CMK (cell line): ENCODE measurements around the gene ZG16.
"Not testable (repeated sequence)": the region's sequence is repeated elsewhere in the genome, so short reads cannot be mapped to it uniquely, and the experiment has no call there.

Source experiments
- DNase-seq: peaks from one replicate; pipeline ENCODE4 v3.0.0-alpha.2; 2010; ENCODE audit warnings: low read depth

Gene ZG16

GRCh38 chr16:29748760-29749149, 29.3 kb upstream of the ZG16 start:
- not testable (repeated sequence) for DNase-seq

GRCh38 chr16:29753516-29753915, 24.5 kb upstream of the ZG16 start:
- DNase-seq: no peak

DNA sequence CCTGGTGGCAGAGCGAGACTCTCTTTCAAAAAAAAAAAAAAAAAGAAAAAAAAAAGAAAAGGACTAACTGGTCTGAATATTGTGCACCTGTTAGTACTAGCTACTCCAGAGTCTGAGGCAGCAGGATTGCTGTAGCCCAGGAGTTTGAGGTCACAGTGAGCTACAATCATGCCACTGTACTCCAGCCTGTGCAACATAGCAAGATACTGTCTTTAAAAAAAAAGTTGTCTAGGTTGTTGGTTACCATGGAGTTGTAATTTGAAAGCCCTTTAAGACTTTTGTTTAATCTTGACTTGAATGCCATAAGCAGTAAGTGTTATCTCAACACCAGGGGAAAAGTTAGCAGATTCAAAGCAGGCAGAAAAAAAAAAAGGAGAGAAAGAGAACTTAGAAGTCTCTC, 21.4 kb upstream of the ZG16 start:
- no peak for DNase-seq

DNA sequence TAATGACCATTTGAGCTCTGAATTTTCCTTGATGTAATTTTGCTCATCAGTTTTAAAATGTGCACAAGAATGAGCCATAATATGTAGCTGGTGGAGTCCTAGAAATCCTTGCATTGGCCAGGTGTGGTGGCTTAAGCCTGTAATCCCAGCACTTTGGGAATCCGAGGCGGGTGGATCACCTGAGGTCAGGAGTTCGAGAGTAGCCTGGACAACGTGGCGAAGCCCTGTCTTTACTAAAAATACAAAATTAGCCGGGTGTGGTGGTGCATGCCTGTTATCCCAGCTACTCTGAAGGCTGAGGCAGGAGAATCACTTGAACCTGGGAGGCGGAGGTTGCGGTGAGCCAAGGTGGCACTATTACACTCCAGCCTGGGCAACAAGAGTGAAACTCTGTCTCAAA, 21.0 kb upstream of the ZG16 start:
- not testable (repeated sequence) for DNase-seq

DNA sequence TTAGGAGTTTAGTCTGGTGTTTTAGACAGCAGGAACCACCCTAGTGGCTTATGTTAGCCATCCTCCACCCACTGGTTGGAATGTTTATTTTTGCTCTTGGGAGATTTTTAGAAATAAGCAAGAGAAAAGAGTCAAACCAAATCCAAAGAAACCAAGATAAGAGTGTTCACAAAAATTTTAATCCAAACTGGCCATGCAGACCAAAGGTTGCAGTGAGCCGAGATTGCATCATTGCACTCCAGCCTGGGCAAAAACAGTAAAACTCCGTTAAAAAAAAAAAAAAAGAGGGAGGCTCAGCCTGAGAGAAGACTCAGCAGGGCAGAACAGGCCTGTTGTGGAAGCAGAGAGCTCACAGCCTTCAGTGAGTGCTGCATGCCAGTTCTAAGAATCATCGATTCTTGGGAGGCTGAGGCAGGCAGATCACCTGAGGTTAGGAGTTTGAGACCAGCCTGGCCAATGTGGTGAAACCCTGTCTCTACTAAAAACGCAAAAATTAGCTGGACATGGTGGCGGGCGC, 20.0 kb upstream of the ZG16 start:
- no peak for DNase-seq

GRCh38 chr16:29760567-29761279, 17.3 kb upstream of the ZG16 start:
- no peak for DNase-seq

DNA sequence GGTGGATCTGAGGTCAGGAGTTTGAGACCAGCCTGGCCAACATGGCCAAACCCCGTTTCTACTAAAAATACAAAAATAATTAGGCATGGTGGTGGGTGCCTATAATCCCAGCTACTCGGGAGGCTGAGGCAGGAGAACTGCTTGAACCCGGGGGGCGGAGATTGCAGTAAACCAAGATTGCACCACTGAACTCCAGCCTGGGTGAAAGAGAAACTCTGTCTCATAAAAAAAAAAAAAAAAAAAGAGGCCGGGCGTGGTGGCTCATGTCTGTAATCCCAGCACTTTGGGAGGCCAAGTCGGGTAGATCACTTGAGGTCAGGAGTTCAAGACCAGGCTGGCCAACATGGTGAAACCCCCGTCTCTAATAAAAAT, 16.8 kb upstream of the ZG16 start:
- DNase-seq: not testable (repeated sequence)

- DNase-seq: no peak
Measured at GRCh38 chr16:29761882-29762281, 16.2 kb upstream of the ZG16 start.

GRCh38 chr16:29763326-29763725, 14.7 kb upstream of the ZG16 start:
- no peak for DNase-seq

DNA sequence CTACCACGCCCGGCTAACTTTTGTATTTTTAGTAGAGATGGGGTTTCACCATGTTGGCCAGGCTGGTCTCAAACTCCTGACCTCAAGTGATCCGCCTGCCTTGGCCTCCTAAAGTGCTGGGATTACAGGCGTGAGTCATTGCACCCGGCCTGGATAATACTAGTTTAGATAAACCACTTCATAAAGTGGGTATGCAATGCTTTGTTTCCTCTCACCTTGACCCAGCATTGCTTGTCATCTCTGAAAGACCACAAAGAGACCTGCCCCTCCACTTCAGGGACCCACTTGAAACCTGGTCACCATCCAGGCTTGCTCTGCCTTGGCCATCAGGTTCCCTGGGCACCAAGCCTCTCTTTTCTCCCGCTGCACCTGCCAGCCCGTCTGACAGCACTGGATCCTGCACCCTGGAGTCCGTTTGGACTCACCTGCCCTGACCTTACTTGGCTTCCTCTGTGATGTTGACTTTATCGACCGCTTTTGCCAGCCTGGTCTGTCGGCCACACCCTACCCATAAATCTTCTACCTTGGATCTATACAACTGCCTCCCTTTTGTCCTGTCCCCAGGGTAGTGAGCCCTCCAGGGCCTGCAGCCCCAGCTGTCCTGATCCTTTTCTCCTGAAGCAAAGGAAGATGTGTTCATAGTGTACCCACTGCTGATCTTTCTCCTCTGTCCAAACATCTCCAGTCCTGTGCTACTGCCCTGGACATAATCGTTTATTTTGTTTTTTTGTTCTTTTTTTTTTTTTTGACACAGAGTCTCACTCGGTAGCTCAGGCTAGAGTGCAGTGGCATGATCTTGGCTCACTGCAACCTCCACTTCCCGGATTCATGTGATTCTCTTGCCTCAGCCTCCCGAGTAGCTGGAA, 12.7 kb upstream of the ZG16 start:
- DNase-seq: no peak

GRCh38 chr16:29766571-29766970, 11.5 kb upstream of the ZG16 start:
- no peak for DNase-seq

- DNase-seq: no peak
Measured at GRCh38 chr16:29767062-29767461, 11.0 kb upstream of the ZG16 start.

DNA sequence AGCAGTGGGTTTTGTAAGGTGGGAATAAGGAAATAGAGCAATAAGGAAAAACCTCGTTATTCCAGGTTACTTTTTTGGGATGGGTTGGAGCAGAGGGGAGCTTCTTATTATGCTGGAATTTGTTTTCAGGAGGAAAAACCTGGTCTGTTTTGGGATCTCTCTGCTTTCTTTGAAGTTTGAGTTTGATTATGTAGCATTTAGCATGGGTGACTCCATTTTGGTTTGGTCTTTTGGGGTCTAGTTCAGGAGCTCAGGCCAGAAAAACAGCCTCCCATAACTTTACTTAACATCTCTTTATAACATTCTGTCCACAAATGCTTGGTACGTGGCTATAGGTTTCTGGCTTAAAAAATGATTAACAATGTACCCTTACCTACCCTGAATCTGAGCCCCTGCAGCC, 8.5 kb upstream of the ZG16 start:
- no peak for DNase-seq

DNA sequence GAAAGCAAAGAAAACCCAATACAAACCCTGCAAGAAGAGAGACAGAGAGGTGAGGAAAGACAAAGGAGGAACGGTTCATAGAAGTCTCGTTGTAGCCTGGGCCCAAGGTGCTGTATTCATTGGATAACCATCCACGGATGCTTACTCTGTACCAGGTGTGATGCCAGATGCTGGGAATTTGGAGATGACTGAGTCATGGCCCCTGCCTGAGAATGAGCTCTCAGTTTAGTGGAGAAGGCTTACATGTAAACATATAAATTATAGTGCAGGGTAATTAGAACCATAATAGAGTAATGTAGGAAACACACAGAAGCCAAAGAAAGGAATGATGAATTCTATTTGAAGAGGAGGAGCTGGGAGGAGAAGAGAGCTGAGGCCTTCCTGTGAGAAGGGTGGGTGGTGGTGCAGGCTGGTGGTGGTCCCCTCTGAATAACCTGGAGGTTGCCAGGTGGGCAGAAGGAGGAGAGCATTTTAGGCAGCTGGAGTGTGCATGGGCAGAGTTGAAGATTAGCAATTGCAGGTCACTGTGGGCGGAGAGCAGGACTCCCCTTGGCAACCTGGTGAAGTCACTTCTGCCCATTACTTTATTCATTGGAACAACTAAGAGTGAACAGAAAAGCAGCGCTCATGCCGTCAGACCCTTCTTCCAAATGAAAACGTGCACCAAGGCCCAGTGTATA, 7.7 kb upstream of the ZG16 start:
- no peak for DNase-seq

GRCh38 chr16:29772330-29772729, 5.7 kb upstream of the ZG16 start:
- DNase-seq: not testable (repeated sequence)

DNA sequence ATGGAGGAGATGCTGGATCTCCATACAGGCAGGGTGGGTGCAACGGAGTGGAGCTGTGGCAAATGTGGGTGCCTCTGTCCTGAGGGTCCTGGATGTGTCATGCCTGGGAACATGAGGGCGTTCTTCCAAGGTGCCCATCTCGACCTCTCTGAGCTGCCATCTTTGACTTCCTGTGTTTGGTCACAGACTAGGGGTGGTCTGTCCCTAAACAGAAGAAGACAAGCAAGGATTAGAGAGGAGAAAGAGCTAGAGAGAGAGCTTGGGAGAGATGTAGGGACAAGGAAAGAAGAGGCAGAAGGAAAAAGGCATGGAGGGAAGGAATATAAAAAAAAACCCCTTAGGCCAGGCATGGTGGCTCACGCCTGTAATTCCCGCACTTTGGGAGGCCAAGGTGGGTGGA, 3.3 kb upstream of the ZG16 start:
- no peak for DNase-seq

DNA sequence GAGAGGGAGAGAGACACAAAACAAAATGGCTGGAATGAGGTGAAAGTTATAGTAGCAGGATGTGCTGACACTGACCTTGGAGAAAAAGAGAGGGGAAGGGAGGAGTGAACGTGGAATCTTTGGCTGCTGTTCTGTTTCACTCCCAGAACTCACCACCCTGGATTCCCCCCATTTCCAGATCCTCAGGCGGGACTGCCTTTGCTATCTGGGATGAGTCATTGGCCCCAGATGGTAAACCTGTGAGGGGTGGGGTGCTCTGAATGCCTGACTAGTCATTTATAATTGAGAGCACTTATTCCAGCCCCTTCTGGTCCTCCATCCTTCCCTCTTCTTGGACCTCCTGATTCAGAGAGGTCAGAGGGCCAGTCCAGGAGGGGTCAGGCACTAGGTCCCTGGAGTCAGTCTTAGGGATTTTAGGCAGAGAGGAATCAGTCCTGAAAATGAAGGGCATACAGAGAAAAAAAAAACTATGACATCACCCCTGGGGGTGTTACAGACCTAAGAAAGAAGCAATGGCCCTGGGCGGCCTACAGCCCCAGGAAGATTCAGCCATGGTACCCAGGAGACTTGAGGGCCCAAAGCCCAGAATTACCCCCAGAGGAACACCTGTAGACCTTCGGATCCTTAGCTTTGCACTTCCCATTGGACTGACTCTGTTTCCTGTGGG, 2.2 kb upstream of the ZG16 start:
- no peak for DNase-seq

DNA sequence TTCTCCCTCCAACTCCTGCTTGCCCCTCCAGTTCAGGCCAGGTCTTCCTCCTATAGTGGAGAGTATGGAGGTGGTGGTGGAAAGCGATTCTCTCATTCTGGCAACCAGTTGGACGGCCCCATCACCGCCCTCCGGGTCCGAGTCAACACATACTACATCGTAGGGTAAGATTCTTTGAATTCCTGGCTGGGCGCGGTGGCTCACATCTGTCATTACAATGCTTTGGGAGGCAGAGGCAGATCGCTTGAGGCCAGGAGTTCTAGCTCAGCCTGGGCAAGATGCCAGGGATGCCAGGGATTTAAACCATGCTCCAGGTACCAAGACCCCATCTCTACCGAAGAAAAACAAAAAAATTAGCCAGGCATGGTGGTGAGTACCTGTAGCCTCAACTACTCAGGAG, 1.4 kb downstream of the ZG16 start:
- DNase-seq: no peak

DNA sequence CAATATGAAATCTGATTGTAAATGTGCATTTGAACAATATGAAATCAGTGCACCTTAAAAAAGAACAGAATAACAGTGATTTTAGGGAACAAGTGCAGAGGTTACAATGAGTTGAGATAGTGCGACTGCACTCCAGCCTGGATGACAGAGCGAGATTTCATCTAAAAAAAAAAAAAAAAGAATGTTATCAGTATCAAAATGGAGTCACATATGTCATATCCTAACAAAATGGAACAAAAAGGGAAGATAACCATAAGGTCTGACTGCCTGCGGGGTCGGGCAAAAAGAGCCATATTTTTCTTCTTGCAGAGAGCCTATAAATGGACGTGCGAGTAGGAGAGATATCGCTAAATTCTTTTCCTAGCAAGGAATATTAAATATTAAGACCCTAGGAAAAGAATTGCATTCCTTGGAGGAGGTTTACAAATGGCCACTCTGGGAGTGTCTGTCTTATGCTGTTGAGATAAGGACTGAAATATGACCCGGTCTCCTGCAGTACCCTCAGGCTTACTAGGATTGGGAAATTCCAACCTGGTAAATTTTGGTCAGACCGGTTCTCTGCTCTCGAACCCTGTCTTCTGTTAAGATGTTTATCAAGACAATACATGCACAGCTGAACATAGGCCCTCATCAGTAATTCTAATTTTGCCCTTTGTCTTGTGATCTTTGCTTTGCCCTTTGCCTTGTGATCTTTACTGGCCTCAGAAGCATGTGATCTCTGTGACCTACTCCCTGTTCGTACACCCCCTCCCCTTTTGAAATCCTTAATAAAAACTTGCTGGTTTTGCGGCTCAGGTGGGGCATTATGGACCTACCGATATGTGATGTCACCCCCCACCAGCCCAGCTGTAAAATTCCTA, 5.3 kb downstream of the ZG16 start:
- DNase-seq: not testable (repeated sequence)

GRCh38 chr16:29784157-29784556, 6.1 kb downstream of the ZG16 start:
- DNase-seq: no peak

DNA sequence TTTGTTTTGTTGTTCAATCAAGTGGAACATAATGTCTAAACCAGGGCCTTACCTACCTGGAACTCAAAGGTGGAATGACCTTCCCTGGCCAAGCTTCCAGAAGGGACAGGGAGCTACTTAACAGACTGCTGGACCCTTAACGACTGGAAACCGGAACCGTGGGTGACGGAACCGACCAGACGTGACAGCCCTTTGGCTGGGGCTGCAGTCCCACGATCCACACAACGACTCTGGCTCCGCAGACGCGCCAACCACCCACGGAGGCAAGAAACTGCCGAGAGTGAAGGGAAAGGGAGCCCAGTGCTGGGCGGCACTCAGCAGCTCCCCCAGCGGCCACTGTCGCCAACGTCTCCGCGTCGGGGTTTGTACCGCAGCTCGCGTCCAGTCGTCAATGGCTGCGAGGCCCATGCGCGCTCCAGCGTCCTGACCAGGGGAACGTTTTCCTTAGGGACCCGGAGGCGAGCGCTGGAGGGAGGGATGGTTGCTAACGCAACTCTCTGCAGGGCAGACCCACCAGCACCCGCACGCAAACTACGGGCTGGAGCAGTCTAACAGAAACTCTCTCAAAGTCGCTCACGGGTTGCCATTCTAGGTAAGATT, 6.9 kb downstream of the ZG16 start:
- no peak for DNase-seq
